Right lobe of liver (tissue), 4 donors: ENCODE data around the gene INPP5A.

Experiments used
- CTCF ChIP-seq, 4 donors: fragments of 200-600 bp in 3 of 4; fragments of 450-650 bp in 1 of 4; IDR thresholded peaks; one replicate each; pipeline versions ENCODE4 v1.5.1 to v1.8.0; 2016 to 2022; ENCODE audit warnings: antibody characterized with exemption in 4 of 4, mild to moderate bottlenecking in 2 of 4
- POLR2A ChIP-seq: fragments of 450-650 bp; IDR thresholded peaks from one replicate; pipeline ENCODE4 v1.6.1; 2017; ENCODE audit warnings: antibody characterized with exemption, mild to moderate bottlenecking
- donor health status: DM: no; HTN: no; CAD: no.
- donor health status: DM: no; HTN: no; CAD: no.
- donor health status: DM: no; HTN: yes; CAD: no.

DNA sequence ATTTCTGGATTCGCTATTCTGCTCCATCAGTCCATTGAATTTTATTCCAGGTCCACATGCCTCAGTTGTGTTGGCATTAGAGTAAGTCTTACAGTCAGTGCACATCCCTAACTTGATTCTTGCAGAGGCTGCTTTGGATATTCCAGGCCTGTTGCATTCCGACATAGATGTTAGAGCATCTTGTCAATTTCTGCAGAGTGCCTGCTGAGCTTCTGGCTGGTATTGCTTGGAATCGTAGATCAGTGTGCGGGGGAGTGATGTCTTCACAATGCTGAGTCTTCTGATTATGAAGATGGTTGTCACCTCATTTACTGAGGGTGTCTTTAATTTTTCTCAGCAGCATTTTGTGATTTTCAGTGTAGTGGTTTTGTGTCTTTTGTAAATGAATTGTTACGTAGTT lies 45.2 kb downstream of the INPP5A start:
- no peak for TF ChIP-seq CTCF (IDR thresholded peaks at IDR 0.05)
- TF ChIP-seq POLR2A, result no peak
